MCF 10A (cell line): ENCODE measurements around the gene TRAPPC6A. TPM values are rescaled to one million over a fixed set of nuclear protein-coding genes. Genes with fewer than 3 reads are reported as not detected.

Experiments
- Bru-seq: library from RNA; stranded (reverse); fragments of 400-500 nt; gene quantifications from one replicate; lab custom pipeline; 2021; lab: Mats Ljungman, UMichigan
- BruChase-seq, 2 experiments: library from RNA; stranded (reverse); fragments of 400-500 nt; gene quantifications; one replicate each; lab custom pipeline; 2021; lab: Mats Ljungman, UMichigan
- BruUV-seq: library from RNA; stranded (reverse); fragments of 400-500 nt; replicated peaks from 2 replicates; lab custom pipeline; 2021; lab: Mats Ljungman, UMichigan
- CTCF ChIA-PET: fragments of 300-600 bp; sonication (Branson Sonifier 250); formaldehyde crosslinking; extraction: SDS; loops from one replicate; lab custom pipeline; 2021; ENCODE audit warnings: antibody characterized with exemption, inconsistent platforms; lab: Yijun Ruan, JAX
- POLR2A ChIA-PET: fragments of 300-600, 350-650 bp; sonication (Branson Sonifier 250); formaldehyde crosslinking; extraction: SDS; loops from one replicate; lab custom pipeline; 2020; ENCODE audit warnings: antibody characterized with exemption, inconsistent platforms; lab: Yijun Ruan, JAX
- DNase-seq: peaks from one replicate; pipeline ENCODE4 v3.0.0-alpha.2; 2018; ENCODE audit not compliant: unreplicated experiment
- H3K27ac Mint-ChIP-seq: one replicate; pipeline ENCODE4 v1.8.0; 2022; ENCODE audit warnings: mild to moderate bottlenecking, low read depth, mixed read lengths; ENCODE audit not compliant: unreplicated experiment
- H3K27me3 Mint-ChIP-seq: one replicate; pipeline ENCODE4 v1.8.0; 2022; ENCODE audit warnings: mixed read lengths; ENCODE audit not compliant: insufficient read depth, unreplicated experiment
- H3K36me3 Mint-ChIP-seq: one replicate; pipeline ENCODE4 v1.8.0; 2022; ENCODE audit warnings: mild to moderate bottlenecking, moderate library complexity, mixed read lengths; ENCODE audit not compliant: insufficient read depth, unreplicated experiment
- H3K4me1 Mint-ChIP-seq: one replicate; pipeline ENCODE4 v1.8.0; 2022; ENCODE audit warnings: mixed read lengths; ENCODE audit not compliant: insufficient read depth, unreplicated experiment
- H3K4me3 Mint-ChIP-seq: one replicate; pipeline ENCODE4 v1.8.0; 2022; ENCODE audit warnings: mild to moderate bottlenecking, moderate library complexity, mixed read lengths; ENCODE audit not compliant: unreplicated experiment
- H3K9me3 Mint-ChIP-seq: one replicate; pipeline ENCODE4 v1.8.0; 2022; ENCODE audit warnings: mixed read lengths; ENCODE audit not compliant: unreplicated experiment
- intact Hi-C: fragments of 100-400 bp; cut with micrococcal nuclease; formaldehyde crosslinking; loops from 2 replicates; pipeline ENCODE4 v1.14.1; 2022
- long read RNA-seq: library from polyadenylated mRNA; stranded (forward); transcript quantifications from one replicate; pipeline ENCODE4 v2.0.0, GENCODE V29; 2022
- total RNA-seq: library from RNA; stranded (reverse); gene quantifications from 2 replicates; pipeline ENCODE4 v1.2.3, GENCODE V29; 2022
- TF ChIP-seq, protein P1 (sequence below): fragments of 200-600 bp; IDR thresholded peaks from one replicate; pipeline ENCODE4 v1.8.0; 2022; ENCODE audit warnings: antibody characterized with exemption, mild to moderate bottlenecking; ENCODE audit not compliant: unreplicated experiment

TRAPPC6A gene, protein sequence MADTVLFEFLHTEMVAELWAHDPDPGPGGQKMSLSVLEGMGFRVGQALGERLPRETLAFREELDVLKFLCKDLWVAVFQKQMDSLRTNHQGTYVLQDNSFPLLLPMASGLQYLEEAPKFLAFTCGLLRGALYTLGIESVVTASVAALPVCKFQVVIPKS
- 14.4 and 16.1 TPM in 2 replicates for total RNA-seq
- Bru-seq, nascent RNA: percentile 46 among the genes with signal in this experiment
- percentile 41 among the genes with signal in this experiment for BruChase-seq, experiment 1, labeled RNA remaining after a 6-hour chase
- percentile 43 among the genes with signal in this experiment for BruChase-seq, experiment 2, labeled RNA remaining after a 2-hour chase
- long read RNA-seq, transcript TRAPPC6A-201 (6 exons, 805 nt): minor isoform, 7 of 21 reads
- long read RNA-seq, transcript TRAPPC6A-202 (6 exons, 758 nt): major isoform, 12 of 21 reads
- long read RNA-seq, partial matches to known transcripts: 0 of 21 reads
- long read RNA-seq, other reads (novel, unspliced or antisense): 1 of 21 reads

DNA sequence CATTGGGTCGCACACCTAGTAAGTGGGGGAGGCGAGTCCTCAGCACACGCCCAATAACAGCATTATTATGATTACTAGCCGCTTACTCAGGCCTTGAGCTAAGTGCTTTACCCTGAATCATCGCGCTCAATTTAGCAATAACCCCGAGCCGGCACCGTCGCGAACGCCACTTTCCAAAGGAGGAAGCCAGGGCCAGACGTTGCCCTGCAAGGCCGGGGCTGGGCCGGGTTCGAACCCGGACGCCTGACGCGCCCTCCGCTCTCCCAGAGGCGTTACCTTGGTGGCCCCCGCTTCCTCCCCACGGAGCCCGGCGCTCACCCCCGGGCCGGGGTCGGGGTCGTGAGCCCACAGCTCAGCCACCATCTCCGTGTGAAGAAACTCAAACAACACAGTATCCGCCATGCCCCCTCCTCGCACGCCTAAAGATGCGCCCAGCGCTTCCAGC lies at the start of gene TRAPPC6A:
TSS of gene TRAPPC6A (minus strand) at position 421 of the 445 bp plus-strand sequence. CDS start at position 402, 19 bp downstream.
- ChIA-PET CTCF (interaction anchor here (0.6 to 1.7 kb wide), 8 partner anchors 13 to 348 kb away, joined by 3 to 6 read pairs (median 4); partner anchors contain the start of gene PPP1R37), POLR2A (interaction anchor here (0.5 to 3.1 kb wide), 32 partner anchors 9 to 289 kb away, joined by 3 to 61 read pairs (median 5); partner anchors contain the start of genes CLASRP, CLPTM1, GEMIN7 and NKPD1)
- TSS peak; percentile 93 for BruUV-seq
- intact Hi-C loops: loop anchor here (5.0 kb wide), 1 partner anchor 86 kb away; the partner anchor contains the start of gene PPP1R37
- Mint-ChIP-seq H3K27ac (peak within 1 kb of the TSS; percentile 96), H3K36me3 (peaks cover 4% of the 10 kb centered on the region), H3K27me3 (no peaks in the 10 kb centered on the region), H3K9me3 (no peaks in the 10 kb centered on the region), H3K4me3 (peak within 1 kb of the TSS; percentile 87), H3K4me1 (peaks cover 25% of the 10 kb centered on the region)
- TF ChIP-seq, protein P1, sequence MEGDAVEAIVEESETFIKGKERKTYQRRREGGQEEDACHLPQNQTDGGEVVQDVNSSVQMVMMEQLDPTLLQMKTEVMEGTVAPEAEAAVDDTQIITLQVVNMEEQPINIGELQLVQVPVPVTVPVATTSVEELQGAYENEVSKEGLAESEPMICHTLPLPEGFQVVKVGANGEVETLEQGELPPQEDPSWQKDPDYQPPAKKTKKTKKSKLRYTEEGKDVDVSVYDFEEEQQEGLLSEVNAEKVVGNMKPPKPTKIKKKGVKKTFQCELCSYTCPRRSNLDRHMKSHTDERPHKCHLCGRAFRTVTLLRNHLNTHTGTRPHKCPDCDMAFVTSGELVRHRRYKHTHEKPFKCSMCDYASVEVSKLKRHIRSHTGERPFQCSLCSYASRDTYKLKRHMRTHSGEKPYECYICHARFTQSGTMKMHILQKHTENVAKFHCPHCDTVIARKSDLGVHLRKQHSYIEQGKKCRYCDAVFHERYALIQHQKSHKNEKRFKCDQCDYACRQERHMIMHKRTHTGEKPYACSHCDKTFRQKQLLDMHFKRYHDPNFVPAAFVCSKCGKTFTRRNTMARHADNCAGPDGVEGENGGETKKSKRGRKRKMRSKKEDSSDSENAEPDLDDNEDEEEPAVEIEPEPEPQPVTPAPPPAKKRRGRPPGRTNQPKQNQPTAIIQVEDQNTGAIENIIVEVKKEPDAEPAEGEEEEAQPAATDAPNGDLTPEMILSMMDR: no peak
- DNase-seq: peak; percentile 54

DNA sequence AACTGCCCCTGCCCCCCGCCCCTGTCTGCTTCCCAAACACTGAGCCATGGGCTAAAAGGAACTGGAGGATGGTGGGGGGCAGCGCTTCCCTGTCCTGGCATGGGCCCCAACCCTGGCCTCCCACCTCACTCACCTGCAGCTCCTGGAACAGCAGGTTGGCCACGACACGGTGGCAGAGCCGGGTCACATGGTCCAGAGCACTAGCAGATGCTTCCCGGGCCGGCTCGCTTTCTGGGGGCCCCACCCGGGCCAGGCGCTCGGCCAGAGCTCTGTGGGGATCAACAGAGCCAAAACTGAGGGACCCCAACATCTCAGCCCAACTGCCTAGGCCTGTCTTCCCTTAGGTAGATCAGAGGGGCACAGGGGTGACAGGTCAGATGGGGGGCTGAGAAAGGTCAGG lies 46.6 kb upstream of the TRAPPC6A start:
- H3K4me3 Mint-ChIP-seq: no peak overlapping the region
- no peaks in the 10 kb centered on the region for H3K36me3 Mint-ChIP-seq
- TF ChIP-seq, protein P1: no peak
- H3K27me3 Mint-ChIP-seq: peaks cover 14% of the 10 kb centered on the region
- intact Hi-C loops: no loop called here
- no TSS peak for BruUV-seq
- CTCF ChIA-PET: no interaction called here
- no peak overlapping the region for H3K27ac Mint-ChIP-seq
- no peaks in the 10 kb centered on the region for H3K4me1 Mint-ChIP-seq
- DNase-seq: no peak
- no peaks in the 10 kb centered on the region for H3K9me3 Mint-ChIP-seq
- POLR2A ChIA-PET: no interaction called here

DNA sequence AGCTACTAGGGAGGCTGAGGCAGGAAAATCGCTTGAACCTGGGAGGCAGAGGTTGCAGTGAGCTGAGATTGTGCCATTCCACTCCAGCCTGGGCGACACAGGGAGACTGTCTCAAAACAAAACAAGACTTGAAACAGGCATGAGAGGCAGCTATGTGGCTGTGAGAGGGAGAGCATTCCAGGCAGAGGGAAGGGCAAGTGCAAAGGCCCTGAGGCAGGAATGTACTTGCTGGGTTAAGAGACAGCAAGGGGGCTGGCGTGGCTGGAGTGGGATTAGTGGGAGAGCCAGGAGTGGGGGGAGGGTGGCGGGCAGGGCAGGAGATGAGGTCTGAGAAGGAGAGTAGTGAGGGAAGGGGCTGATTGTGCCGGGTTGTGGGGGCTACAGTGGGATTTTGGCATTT lies 45.8 kb upstream of the TRAPPC6A start:
- DNase-seq: no peak
- ChIA-PET CTCF (no interaction called here), POLR2A (no interaction called here)
- Mint-ChIP-seq H3K4me3 (no peak overlapping the region), H3K4me1 (no peaks in the 10 kb centered on the region), H3K27ac (no peak overlapping the region), H3K36me3 (no peaks in the 10 kb centered on the region), H3K9me3 (no peaks in the 10 kb centered on the region), H3K27me3 (peaks cover 14% of the 10 kb centered on the region)
- TF ChIP-seq, protein P1: no peak
- no TSS peak for BruUV-seq
- intact Hi-C loops: no loop called here

DNA sequence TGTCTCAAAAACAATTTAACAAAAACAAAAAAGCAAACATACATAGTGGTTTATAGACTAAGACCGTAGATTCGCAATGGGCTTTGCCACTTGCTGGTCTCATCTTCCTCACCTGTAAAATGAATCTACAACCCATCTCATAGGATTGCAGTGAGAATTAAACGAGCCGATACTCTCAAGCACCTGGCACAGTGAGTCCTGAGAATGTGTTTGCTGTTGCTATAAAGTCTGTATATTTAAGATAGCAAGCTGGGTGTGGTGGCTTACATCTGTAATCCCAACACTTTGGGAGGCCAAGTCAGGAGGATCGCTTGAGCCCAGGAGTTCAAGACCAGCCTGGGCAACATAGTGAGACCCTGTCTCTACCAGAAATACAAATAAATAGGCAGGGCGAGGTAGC lies 44.7 kb upstream of the TRAPPC6A start:
- no peaks in the 10 kb centered on the region for H3K36me3 Mint-ChIP-seq
- no peaks in the 10 kb centered on the region for H3K4me1 Mint-ChIP-seq
- no peak overlapping the region for H3K4me3 Mint-ChIP-seq
- no TSS peak for BruUV-seq
- CTCF ChIA-PET: no interaction called here
- POLR2A ChIA-PET: no interaction called here
- no peak for DNase-seq
- TF ChIP-seq, protein P1: no peak
- intact Hi-C loops: no loop called here
- H3K27ac Mint-ChIP-seq: no peak overlapping the region
- no peaks in the 10 kb centered on the region for H3K9me3 Mint-ChIP-seq
- H3K27me3 Mint-ChIP-seq: peaks cover 14% of the 10 kb centered on the region
